Measurements from ENCODE around the gene PACSIN2. TPM values are rescaled to one million over a fixed set of nuclear protein-coding genes. Genes with fewer than 3 reads are reported as not detected.

The PACSIN2 gene
- total and polyA plus RNA-seq, 4 donors, result 40.3 to 149 (median 84.0) TPM

DNA sequence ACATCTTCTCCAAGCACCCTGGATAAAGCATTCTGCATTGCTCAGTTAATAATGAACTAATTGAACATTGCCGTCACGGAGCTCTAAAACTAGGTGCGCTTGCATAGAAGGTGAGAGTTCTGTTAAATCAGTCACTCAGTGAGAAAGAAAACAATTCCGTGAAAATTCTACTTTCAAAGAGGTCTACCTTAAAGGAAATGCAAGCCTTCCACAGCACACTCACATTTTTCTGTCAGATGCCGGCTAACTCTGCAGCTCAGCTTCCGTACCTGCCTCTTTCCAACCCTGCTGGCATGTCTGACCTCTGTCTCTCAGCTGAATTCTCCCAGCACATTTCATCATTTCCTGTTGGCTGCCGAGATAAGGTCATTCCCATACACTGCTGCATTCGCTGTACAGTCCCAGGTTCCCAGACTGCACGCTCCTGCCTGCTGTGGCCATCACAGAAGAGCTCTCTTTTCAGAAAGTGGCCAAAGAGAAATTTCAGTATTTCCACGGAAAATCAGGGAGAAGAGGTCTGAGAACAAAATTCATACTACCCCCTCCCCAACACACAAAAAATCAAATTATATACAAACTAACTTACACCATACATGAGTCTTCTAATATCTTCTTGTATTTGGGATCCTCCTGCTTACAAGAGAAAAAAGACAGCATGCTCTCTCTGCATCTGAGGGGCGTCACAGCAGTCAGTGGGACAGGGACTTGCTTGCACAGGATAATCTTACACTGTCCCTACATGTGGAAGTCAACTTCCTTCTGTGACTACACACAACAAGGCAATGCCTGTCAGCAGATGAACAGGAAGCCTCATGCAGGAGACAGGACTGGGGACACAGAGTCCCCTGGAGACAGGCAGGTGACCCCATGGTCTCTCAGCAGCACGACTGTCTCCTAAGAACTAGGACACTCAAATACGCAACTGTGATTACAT lies 55.1 kb downstream of the PACSIN2 start:
- DNase-seq (peak; percentile 66 to 86 (median 76)), ATAC-seq (ENCODE audit: insufficient read depth, low FRiP score) (peak; percentile 79)
- H3K4me3 ChIP-seq, result no peak overlapping the region
- H3K9me3 ChIP-seq (ENCODE audit: control insufficient read depth in 4 of 4, insufficient read depth in 3 of 4, low read length in 3 of 4), result no peaks in the 10 kb centered on the region
- H3K27me3 ChIP-seq (ENCODE audit: control insufficient read depth in 3 of 3, insufficient read depth in 3 of 3, low read length in 2 of 3), result no peaks in the 10 kb centered on the region
- H3K27ac ChIP-seq (ENCODE audit: low read depth in 1 of 2, low read length in 1 of 2), result peak overlapping the region; percentile 75 to 89
- WGBS, 2 donors, result 20 to 26% methylated on average over 13 of the region's 13 CpGs
- H3K4me1 ChIP-seq (ENCODE audit: control insufficient read depth in 5 of 5, insufficient read depth in 5 of 5, low read length in 5 of 5), result peaks cover 18 to 61% (median 31%) of the 10 kb centered on the region in 5 donors
- H3K36me3 ChIP-seq (ENCODE audit: control insufficient read depth in 4 of 4, insufficient read depth in 4 of 4, low read length in 4 of 4), result no peaks in the 10 kb centered on the region
- TF ChIP-seq, protein P1, sequence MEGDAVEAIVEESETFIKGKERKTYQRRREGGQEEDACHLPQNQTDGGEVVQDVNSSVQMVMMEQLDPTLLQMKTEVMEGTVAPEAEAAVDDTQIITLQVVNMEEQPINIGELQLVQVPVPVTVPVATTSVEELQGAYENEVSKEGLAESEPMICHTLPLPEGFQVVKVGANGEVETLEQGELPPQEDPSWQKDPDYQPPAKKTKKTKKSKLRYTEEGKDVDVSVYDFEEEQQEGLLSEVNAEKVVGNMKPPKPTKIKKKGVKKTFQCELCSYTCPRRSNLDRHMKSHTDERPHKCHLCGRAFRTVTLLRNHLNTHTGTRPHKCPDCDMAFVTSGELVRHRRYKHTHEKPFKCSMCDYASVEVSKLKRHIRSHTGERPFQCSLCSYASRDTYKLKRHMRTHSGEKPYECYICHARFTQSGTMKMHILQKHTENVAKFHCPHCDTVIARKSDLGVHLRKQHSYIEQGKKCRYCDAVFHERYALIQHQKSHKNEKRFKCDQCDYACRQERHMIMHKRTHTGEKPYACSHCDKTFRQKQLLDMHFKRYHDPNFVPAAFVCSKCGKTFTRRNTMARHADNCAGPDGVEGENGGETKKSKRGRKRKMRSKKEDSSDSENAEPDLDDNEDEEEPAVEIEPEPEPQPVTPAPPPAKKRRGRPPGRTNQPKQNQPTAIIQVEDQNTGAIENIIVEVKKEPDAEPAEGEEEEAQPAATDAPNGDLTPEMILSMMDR (IDR thresholded peaks at IDR 0.05; ENCODE audit: control extremely low read depth, extremely low read depth), result no peak
- H3K9ac ChIP-seq (ENCODE audit: insufficient read depth in 1 of 2, low read length in 2 of 2), result no peak overlapping the region

DNA sequence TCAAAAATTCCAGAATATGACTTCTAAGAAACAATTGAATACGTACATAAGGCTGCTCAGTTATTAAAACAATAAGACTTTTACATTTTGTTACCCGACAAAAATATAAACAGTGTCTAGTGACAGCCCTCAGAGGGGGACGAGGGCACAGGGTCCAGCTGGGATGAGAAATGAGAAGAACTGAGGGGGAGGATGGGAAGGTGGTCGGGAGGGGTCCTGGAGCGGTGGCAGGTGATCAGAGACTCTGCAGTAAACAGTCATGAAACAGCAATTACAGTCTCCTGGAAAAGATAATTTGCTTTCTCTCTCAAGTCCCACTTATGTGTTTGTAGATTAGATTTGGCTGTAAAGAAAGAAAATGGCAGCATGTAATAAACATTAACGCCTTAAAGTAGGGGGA lies 56.0 kb downstream of the PACSIN2 start:
- H3K27ac ChIP-seq (ENCODE audit: low read depth in 1 of 2, low read length in 1 of 2), result peak overlapping the region; percentile 37 to 75

DNA sequence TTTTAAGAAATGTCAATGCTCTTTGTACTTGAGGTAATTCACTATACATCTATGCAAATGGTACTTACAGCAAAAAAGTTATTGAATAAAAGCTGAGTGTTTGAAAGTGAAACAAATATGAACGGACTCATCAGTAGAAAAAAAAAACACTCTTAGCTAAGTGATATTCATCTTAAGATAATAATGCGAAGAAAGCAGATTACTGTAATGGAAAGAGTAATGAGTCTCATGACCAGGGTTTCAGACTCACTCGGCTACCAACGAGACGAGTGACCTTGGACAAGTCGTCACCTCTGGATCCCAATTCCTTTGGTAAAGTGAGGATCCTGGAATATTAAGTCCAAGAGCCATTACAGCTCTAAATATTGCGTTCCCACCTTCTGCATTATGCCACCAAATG lies 57.0 kb downstream of the PACSIN2 start:
- no peaks in the 10 kb centered on the region for H3K9me3 ChIP-seq (ENCODE audit: control insufficient read depth in 4 of 4, insufficient read depth in 3 of 4, low read length in 3 of 4)
- 76 to 86% methylated on average over 7 of the region's 7 CpGs for WGBS, 2 donors
- peaks cover 17 to 55% (median 31%) of the 10 kb centered on the region in 5 donors for H3K4me1 ChIP-seq (ENCODE audit: control insufficient read depth in 5 of 5, insufficient read depth in 5 of 5, low read length in 5 of 5)
- H3K27ac ChIP-seq (ENCODE audit: low read depth in 1 of 2, low read length in 1 of 2), result no peak overlapping the region
- DNase-seq, result no peak
- no peak for ATAC-seq (ENCODE audit: insufficient read depth, low FRiP score)
- no peaks in the 10 kb centered on the region for H3K27me3 ChIP-seq (ENCODE audit: control insufficient read depth in 3 of 3, insufficient read depth in 3 of 3, low read length in 2 of 3)
- H3K4me3 ChIP-seq, result no peak overlapping the region
- TF ChIP-seq, protein P1 (IDR thresholded peaks at IDR 0.05; ENCODE audit: control extremely low read depth, extremely low read depth), result no peak
- no peaks in the 10 kb centered on the region for H3K36me3 ChIP-seq (ENCODE audit: control insufficient read depth in 4 of 4, insufficient read depth in 4 of 4, low read length in 4 of 4)
- no peak overlapping the region for H3K9ac ChIP-seq (ENCODE audit: insufficient read depth in 1 of 2, low read length in 2 of 2)

More for the DNA sequence above, 56.0 kb downstream of the PACSIN2 start:
- 59 to 75% methylated on average over 6 of the region's 6 CpGs for WGBS, 2 donors
- Histone ChIP-seq H3K4me3 (no peak overlapping the region), H3K36me3 (ENCODE audit: control insufficient read depth in 4 of 4, insufficient read depth in 4 of 4, low read length in 4 of 4) (no peaks in the 10 kb centered on the region), H3K9me3 (ENCODE audit: control insufficient read depth in 4 of 4, insufficient read depth in 3 of 4, low read length in 3 of 4) (no peaks in the 10 kb centered on the region), H3K4me1 (ENCODE audit: control insufficient read depth in 5 of 5, insufficient read depth in 5 of 5, low read length in 5 of 5) (peaks cover 18 to 61% (median 31%) of the 10 kb centered on the region in 5 donors), H3K9ac (ENCODE audit: insufficient read depth in 1 of 2, low read length in 2 of 2) (no peak overlapping the region), H3K27me3 (ENCODE audit: control insufficient read depth in 3 of 3, insufficient read depth in 3 of 3, low read length in 2 of 3) (no peaks in the 10 kb centered on the region)
- TF ChIP-seq, protein P1 (IDR thresholded peaks at IDR 0.05; ENCODE audit: control extremely low read depth, extremely low read depth), result no peak
- DNase-seq (no peak), ATAC-seq (ENCODE audit: insufficient read depth, low FRiP score) (no peak)
